Spleen (tissue), 11 donors: ENCODE measurements around the gene HMCN1. TPM values are rescaled to one million over a fixed set of nuclear protein-coding genes. Genes with fewer than 3 reads are reported as not detected.

ENCODE experiments used
- DNase-seq: peaks from one replicate; pipeline ENCODE4 v3.0.0-alpha.2; 2020
- H3K27ac ChIP-seq, 8 donors: fragments of 200-600 bp; sonication (generic) in 7 of 8; 1 replicate in 4 of 8; 2 replicates in 4 of 8; pipeline versions ENCODE4 v1.5.0 to v1.8.0; 2016 to 2021; ENCODE audit warnings: inconsistent platforms in 4 of 8, mild to moderate bottlenecking in 4 of 8, moderate library complexity in 1 of 8
- H3K27me3 ChIP-seq, 7 donors: fragments of 200-600 bp; sonication (generic) in 6 of 7; replicated peaks in 1 of 7; 1 replicate in 4 of 7; 2 replicates in 3 of 7; pipeline versions ENCODE4 v1.5.0 to v1.8.0; 2016 to 2021; ENCODE audit warnings: inconsistent platforms in 3 of 7, mild to moderate bottlenecking in 1 of 7
- H3K36me3 ChIP-seq, 6 donors: fragments of 200-600 bp; sonication (generic) in 5 of 6; 1 replicate in 4 of 6; 2 replicates in 2 of 6; pipeline versions ENCODE4 v1.5.0 to v1.8.0; 2016 to 2021; ENCODE audit warnings: inconsistent platforms in 2 of 6
- H3K4me1 ChIP-seq, 6 donors: fragments of 200-600 bp; sonication (generic) in 5 of 6; 1 replicate in 3 of 6; 2 replicates in 3 of 6; pipeline versions ENCODE4 v1.5.0 to v1.8.0; 2016 to 2021; ENCODE audit warnings: inconsistent platforms in 3 of 6
- H3K4me3 ChIP-seq, 8 donors: fragments of 200-600 bp; sonication (generic) in 7 of 8; 1 replicate in 4 of 8; 2 replicates in 4 of 8; pipeline versions ENCODE4 v1.5.0 to v1.8.0; 2016 to 2021; ENCODE audit warnings: inconsistent platforms in 4 of 8, mild to moderate bottlenecking in 4 of 8, moderate library complexity in 2 of 8
- H3K9me3 ChIP-seq, 8 donors: fragments of 200-600 bp; sonication (generic) in 7 of 8; 1 replicate in 4 of 8; 2 replicates in 4 of 8; pipeline versions ENCODE4 v1.5.0 to v1.8.0; 2016 to 2021; ENCODE audit warnings: inconsistent platforms in 4 of 8
- POLR2A ChIP-seq, 3 donors: fragments of 450-650 bp; IDR thresholded peaks; one replicate each; pipeline ENCODE4 v1.5.1; 2017; ENCODE audit warnings: antibody characterized with exemption in 3 of 3, mild to moderate bottlenecking in 1 of 3
- POLR2AphosphoS5 ChIP-seq, 3 donors: sonication (generic); formaldehyde crosslinking; IDR thresholded peaks; one replicate each; pipeline ENCODE4 v1.5.1; 2017; ENCODE audit warnings: antibody characterized with exemption in 3 of 3
- WGBS, 5 donors: extraction: QIAGEN DNeasy Blood & Tissue Kit in 3 of 5; methylation state at CpG; one replicate each; pipeline versions ENCODE4 v1.1.5 to v1.1.7; 2013 to 2018; 5-methylcytosine and 5-hydroxymethylcytosine counted together
- intact Hi-C: fragments of 100-400 bp; cut with DNase I; formaldehyde crosslinking; loops from one replicate; pipeline ENCODE4 v1.15.0; 2023; ENCODE audit warnings: low total_unique reads
- polyA plus RNA-seq, 3 donors: library from polyadenylated mRNA; stranded (reverse); fragments of 200-250 nt; gene quantifications; one replicate each; pipeline ENCODE4 v1.2.1, GENCODE V29; 2013
- total RNA-seq, 7 donors: library from RNA; depleted of rRNA in 3 of 7; stranded (reverse); fragments of >200 nt in 3 of 7; fragmentation: NEBNext Ultra II Directional in 4 of 7; extraction: Animal tissue kit (Norgen Biotek cat#: 25700) in 4 of 7; gene quantifications; one replicate each; pipeline versions ENCODE4 v1.1.0 to v1.2.1, GENCODE V29; 2016 to 2021
- TF ChIP-seq, protein P1 (sequence below), 11 experiments: fragments of 200-600 bp in 7 of 11; fragments of 450-650 bp in 4 of 11; sonication (generic) in 4 of 11; IDR thresholded peaks in 8 of 11; conservative IDR thresholded peaks in 3 of 11; 1 replicate in 7 of 11; 2 replicates in 4 of 11; pipeline versions ENCODE4 v1.4.0 to v1.8.0; 2016 to 2021; ENCODE audit warnings: antibody characterized with exemption in 11 of 11, inconsistent platforms in 4 of 11, mild to moderate bottlenecking in 1 of 11
- donor health status: healthy with polysubstance abuse.
- donor health status: DM: no; HTN: no; CAD: no; lungs with moderate emphysema.
- donor health status: DM: no; HTN: no; CAD: no.
- donor health status: Bipolar disorder and iron deficiency.
- donor health status: healthy.
- donor health status: DM: no; HTN: no; CAD: no.
- donor health status: DM: yes; HTN: yes; CAD: no.

The HMCN1 gene
- total and polyA plus RNA-seq, 10 donors = 1.2 to 28.8 (median 19.9) TPM

DNA sequence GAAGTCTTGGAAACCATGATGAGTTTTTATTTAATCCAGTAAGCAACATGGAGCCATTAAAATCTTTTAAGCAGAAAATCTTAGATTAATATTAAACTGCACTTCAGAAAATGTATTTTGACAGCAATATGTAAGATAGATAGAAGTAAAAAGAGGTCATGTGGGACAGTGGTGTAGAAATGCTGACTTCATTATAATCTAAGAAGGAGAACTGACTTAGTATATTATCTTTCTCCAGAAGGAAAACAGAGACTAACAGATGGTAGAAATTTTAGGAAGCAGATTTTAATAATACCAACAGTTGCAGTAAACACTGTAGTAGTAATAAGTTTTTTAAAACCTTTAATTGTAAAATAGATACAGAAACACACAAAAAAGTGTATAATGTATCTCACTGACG is 367.9 kb downstream of the HMCN1 start:
- intact Hi-C loops = no loop called here
- no peak overlapping the region for H3K4me3 ChIP-seq
- 79 to 89% (median 87%) methylated on average over 1 of the region's 1 CpG for WGBS, 5 donors
- H3K27me3 ChIP-seq = no peaks in the 10 kb centered on the region
- H3K9me3 ChIP-seq = no peaks in the 10 kb centered on the region
- TF ChIP-seq POLR2AphosphoS5 (IDR thresholded peaks at IDR 0.05) (no peak), POLR2A (IDR thresholded peaks at IDR 0.05) (no peak)
- TF ChIP-seq, protein P1, sequence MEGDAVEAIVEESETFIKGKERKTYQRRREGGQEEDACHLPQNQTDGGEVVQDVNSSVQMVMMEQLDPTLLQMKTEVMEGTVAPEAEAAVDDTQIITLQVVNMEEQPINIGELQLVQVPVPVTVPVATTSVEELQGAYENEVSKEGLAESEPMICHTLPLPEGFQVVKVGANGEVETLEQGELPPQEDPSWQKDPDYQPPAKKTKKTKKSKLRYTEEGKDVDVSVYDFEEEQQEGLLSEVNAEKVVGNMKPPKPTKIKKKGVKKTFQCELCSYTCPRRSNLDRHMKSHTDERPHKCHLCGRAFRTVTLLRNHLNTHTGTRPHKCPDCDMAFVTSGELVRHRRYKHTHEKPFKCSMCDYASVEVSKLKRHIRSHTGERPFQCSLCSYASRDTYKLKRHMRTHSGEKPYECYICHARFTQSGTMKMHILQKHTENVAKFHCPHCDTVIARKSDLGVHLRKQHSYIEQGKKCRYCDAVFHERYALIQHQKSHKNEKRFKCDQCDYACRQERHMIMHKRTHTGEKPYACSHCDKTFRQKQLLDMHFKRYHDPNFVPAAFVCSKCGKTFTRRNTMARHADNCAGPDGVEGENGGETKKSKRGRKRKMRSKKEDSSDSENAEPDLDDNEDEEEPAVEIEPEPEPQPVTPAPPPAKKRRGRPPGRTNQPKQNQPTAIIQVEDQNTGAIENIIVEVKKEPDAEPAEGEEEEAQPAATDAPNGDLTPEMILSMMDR (IDR thresholded peaks at IDR 0.05 in 8 of 11, conservative IDR thresholded peaks at IDR 0.05 in 3 of 11) = no peak
- no peaks in the 10 kb centered on the region for H3K4me1 ChIP-seq
- no peaks in the 10 kb centered on the region for H3K36me3 ChIP-seq
- DNase-seq = no peak
- H3K27ac ChIP-seq = no peak overlapping the region

DNA sequence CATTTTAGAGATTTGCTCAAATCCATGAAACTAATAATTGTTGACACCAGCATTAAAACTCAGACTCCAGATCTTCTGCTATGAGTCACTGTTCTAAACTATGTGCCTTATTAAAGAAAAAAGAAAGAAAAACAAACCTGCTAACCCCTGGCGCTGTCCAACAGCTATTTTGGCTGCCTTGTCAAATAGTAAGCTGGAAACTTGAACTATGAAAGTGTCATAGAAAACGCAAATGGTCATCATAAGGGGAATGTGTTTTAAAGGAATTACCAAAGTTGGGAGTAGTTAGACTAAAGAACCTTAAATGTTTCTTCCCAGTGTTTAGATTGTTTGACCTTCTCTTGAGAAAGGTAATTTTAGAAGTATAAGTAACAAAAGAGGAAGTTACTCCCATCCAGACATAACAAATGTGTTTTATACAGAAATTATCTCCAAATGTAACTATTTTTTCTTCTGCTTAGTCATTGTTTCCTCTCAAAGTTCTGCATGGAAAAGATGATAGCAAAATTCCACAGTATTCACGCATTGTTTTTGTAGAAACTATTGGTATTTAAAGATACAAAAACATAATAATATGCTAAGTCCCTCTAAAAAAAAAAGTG is 368.5 kb downstream of the HMCN1 start:
- Histone ChIP-seq H3K4me3 (no peak overlapping the region), H3K36me3 (no peaks in the 10 kb centered on the region), H3K9me3 (no peaks in the 10 kb centered on the region), H3K27me3 (no peaks in the 10 kb centered on the region), H3K27ac (no peak overlapping the region), H3K4me1 (no peaks in the 10 kb centered on the region)
- intact Hi-C loops = no loop called here
- TF ChIP-seq POLR2A (IDR thresholded peaks at IDR 0.05) (no peak), POLR2AphosphoS5 (IDR thresholded peaks at IDR 0.05) (no peak)
- TF ChIP-seq, protein P1 (IDR thresholded peaks at IDR 0.05 in 8 of 11, conservative IDR thresholded peaks at IDR 0.05 in 3 of 11) = no peak
- no peak for DNase-seq
- WGBS, 5 donors = 28 to 44% (median 36%) methylated on average over 3 of the region's 3 CpGs

DNA sequence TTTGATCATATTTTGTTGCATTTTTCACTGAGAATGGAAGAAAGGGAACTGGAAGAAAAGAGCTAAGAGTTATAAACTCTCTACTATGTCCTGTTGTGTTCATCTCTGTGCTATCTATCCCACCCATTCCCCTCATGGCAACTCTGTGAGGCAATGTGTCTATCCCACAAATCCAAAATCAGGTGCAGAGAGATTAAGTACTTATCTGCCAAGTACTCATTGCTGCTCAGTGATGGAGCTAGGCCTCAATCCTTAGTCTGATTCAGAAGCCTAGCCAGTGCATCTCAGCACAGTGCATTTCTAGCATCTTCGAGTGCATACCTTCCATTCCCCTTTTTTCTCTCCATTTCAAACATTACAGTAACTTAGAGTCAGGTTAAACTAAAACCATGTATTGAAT is 370.3 kb downstream of the HMCN1 start:
- H3K36me3 ChIP-seq = no peaks in the 10 kb centered on the region
- no peak overlapping the region for H3K4me3 ChIP-seq
- 80 to 91% (median 86%) methylated on average over 1 of the region's 1 CpG for WGBS, 5 donors
- no peaks in the 10 kb centered on the region for H3K4me1 ChIP-seq
- intact Hi-C loops = no loop called here
- H3K9me3 ChIP-seq = no peaks in the 10 kb centered on the region
- TF ChIP-seq POLR2A (IDR thresholded peaks at IDR 0.05) (no peak), POLR2AphosphoS5 (IDR thresholded peaks at IDR 0.05) (no peak)
- TF ChIP-seq, protein P1 (IDR thresholded peaks at IDR 0.05 in 8 of 11, conservative IDR thresholded peaks at IDR 0.05 in 3 of 11) = no peak
- DNase-seq = no peak
- no peaks in the 10 kb centered on the region for H3K27me3 ChIP-seq
- no peak overlapping the region for H3K27ac ChIP-seq

DNA sequence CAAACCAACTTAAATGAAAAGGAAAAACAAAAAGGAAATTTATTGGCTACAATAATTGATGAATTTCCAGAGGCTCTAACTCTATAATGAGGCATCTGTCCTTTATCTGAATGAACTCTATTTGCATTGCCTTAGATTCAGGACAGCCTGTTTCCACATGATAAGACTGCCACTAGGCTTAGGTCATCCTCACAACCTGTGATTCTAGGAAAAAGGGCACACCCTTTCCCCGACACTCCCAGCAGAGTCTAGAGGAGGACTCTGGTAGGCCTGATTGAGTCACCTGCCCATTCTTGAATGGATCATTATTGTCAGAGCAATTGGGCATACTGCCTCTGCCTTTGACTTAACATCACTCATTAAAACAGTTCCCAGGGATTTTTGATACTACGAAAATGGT is 378.1 kb downstream of the HMCN1 start:
- Histone ChIP-seq H3K27me3 (no peaks in the 10 kb centered on the region), H3K27ac (no peak overlapping the region), H3K36me3 (peaks cover 0 to 6% (median 0%) of the 10 kb centered on the region in 6 donors), H3K4me1 (no peaks in the 10 kb centered on the region), H3K9me3 (no peaks in the 10 kb centered on the region), H3K4me3 (no peak overlapping the region)
- TF ChIP-seq POLR2A (IDR thresholded peaks at IDR 0.05) = no peak
- no peak for TF ChIP-seq POLR2AphosphoS5 (IDR thresholded peaks at IDR 0.05)
- TF ChIP-seq, protein P1 (IDR thresholded peaks at IDR 0.05 in 8 of 11, conservative IDR thresholded peaks at IDR 0.05 in 3 of 11) = no peak
- intact Hi-C loops = no loop called here
- DNase-seq = no peak
- 75 to 90% (median 89%) methylated on average over 2 of the region's 2 CpGs for WGBS, 5 donors
